Measurements from ENCODE around the gene SEC11A. TPM values are rescaled to one million over a fixed set of nuclear protein-coding genes. Genes with fewer than 3 reads are reported as not detected.
"Not testable (repeated sequence)": the region's sequence is repeated elsewhere in the genome, so short reads cannot be mapped to it uniquely, and the experiment has no call there.

SEC11A gene
- total RNA-seq, 2 experiments from 2014 or later, result 44.1 to 47.0 TPM

GRCh38 chr15:84752700-84753099 lies 36.8 kb upstream of the SEC11A start:
- no peak for ATAC-seq (ENCODE audit: poor library complexity)

GRCh38 chr15:84752195-84752594 lies 36.3 kb upstream of the SEC11A start:
- H3K36me3 ChIP-seq (ENCODE audit: insufficient read depth, low read length), result peaks cover 14% of the 10 kb centered on the region
- Mint-ChIP-seq H3K9me3 (no peaks in the 10 kb centered on the region), H3K27ac (peak overlapping the region; percentile 25), H3K4me3 (peak overlapping the region; percentile 57), H3K27me3 (no peaks in the 10 kb centered on the region), H3K4me1 (ENCODE audit: low read depth) (peaks cover 72% of the 10 kb centered on the region), H3K36me3 (ENCODE audit: low read depth) (peaks cover 43% of the 10 kb centered on the region)
- H3K4me1 ChIP-seq (ENCODE audit: insufficient read depth, low read length), result peaks cover 63% of the 10 kb centered on the region
- intact Hi-C loops (cut with DNase I, micrococcal nuclease), result no loop called here
- ATAC-seq (ENCODE audit: poor library complexity), result no peak
- POLR2A ChIA-PET, result interaction anchor here (0.8 to 13.4 kb wide), 4 partner anchors 28 to 98 kb away, joined by 3 to 311 read pairs (median 5); partner anchors contain the start of genes NMB, SEC11A and WDR73
- no peak overlapping the region for H3K27ac ChIP-seq (ENCODE audit: low read depth in 1 of 2, low read length in 2 of 2)
- CTCF ChIA-PET, result interaction anchor here (0.8 to 1.1 kb wide), 3 partner anchors 12 to 36 kb away, joined by 3 to 5 read pairs (median 3); no protein-coding TSS in a partner anchor
- H3K9me3 ChIP-seq (ENCODE audit: control insufficient read depth in 1 of 2, insufficient read depth in 1 of 2, low read length in 2 of 2), result no peaks in the 10 kb centered on the region
- no peak overlapping the region for H3K4me3 ChIP-seq (ENCODE audit: low read length)
- TF ChIP-seq CTCF (IDR thresholded peaks at IDR 0.05), result no peak
- DNase-seq, result no peak
- H3K27me3 ChIP-seq (ENCODE audit: control insufficient read depth in 1 of 2, insufficient read depth in 2 of 2, low read length in 2 of 2), result no peaks in the 10 kb centered on the region

More at GRCh38 chr15:84752700-84753099, 36.8 kb upstream of the SEC11A start:
- Histone ChIP-seq H3K27me3 (ENCODE audit: control insufficient read depth in 1 of 2, insufficient read depth in 2 of 2, low read length in 2 of 2) (no peaks in the 10 kb centered on the region), H3K9me3 (ENCODE audit: control insufficient read depth in 1 of 2, insufficient read depth in 1 of 2, low read length in 2 of 2) (no peaks in the 10 kb centered on the region), H3K4me3 (ENCODE audit: low read length) (no peak overlapping the region), H3K36me3 (ENCODE audit: insufficient read depth, low read length) (peaks cover 17% of the 10 kb centered on the region), H3K27ac (ENCODE audit: low read depth in 1 of 2, low read length in 2 of 2) (no peak overlapping the region), H3K4me1 (ENCODE audit: insufficient read depth, low read length) (peaks cover 62% of the 10 kb centered on the region)
- no peak for DNase-seq
- POLR2A ChIA-PET, result interaction anchor here (0.8 to 13.4 kb wide), 4 partner anchors 28 to 99 kb away, joined by 3 to 311 read pairs (median 5); partner anchors contain the start of genes NMB, SEC11A and WDR73
- no peaks in the 10 kb centered on the region for H3K9me3 Mint-ChIP-seq
- peaks cover 39% of the 10 kb centered on the region for H3K36me3 Mint-ChIP-seq (ENCODE audit: low read depth)
- H3K4me1 Mint-ChIP-seq (ENCODE audit: low read depth), result peaks cover 67% of the 10 kb centered on the region
- peak overlapping the region; percentile 2 for H3K4me3 Mint-ChIP-seq
- no peak for TF ChIP-seq CTCF (IDR thresholded peaks at IDR 0.05)
- intact Hi-C loops (cut with DNase I, micrococcal nuclease), result no loop called here
- H3K27me3 Mint-ChIP-seq, result no peaks in the 10 kb centered on the region
- CTCF ChIA-PET, result no interaction called here
- H3K27ac Mint-ChIP-seq, result peak overlapping the region; percentile 25

GRCh38 chr15:84751721-84752120 lies 35.8 kb upstream of the SEC11A start:
- CTCF ChIA-PET, result interaction anchor here (0.8 to 1.1 kb wide), 3 partner anchors 12 to 35 kb away, joined by 3 to 5 read pairs (median 3); no protein-coding TSS in a partner anchor
- Mint-ChIP-seq H3K4me1 (ENCODE audit: low read depth) (peaks cover 74% of the 10 kb centered on the region), H3K27ac (peak overlapping the region; percentile 25), H3K4me3 (peak overlapping the region; percentile 57), H3K36me3 (ENCODE audit: low read depth) (peaks cover 43% of the 10 kb centered on the region)
- ATAC-seq (ENCODE audit: poor library complexity); H3K27me3 Mint-ChIP-seq; H3K9me3 ChIP-seq (ENCODE audit: control insufficient read depth in 1 of 2, insufficient read depth in 1 of 2, low read length in 2 of 2); intact Hi-C loops (cut with DNase I, micrococcal nuclease); DNase-seq; H3K27me3 ChIP-seq (ENCODE audit: control insufficient read depth in 1 of 2, insufficient read depth in 2 of 2, low read length in 2 of 2); H3K27ac ChIP-seq (ENCODE audit: low read depth in 1 of 2, low read length in 2 of 2); H3K4me3 ChIP-seq (ENCODE audit: low read length); H3K9me3 Mint-ChIP-seq: not testable (repeated sequence)
- POLR2A ChIA-PET, result interaction anchor here (0.8 to 13.4 kb wide), 3 partner anchors 27 to 93 kb away, joined by 3 to 311 read pairs (median 5); partner anchors contain the start of genes NMB and SEC11A
- Histone ChIP-seq H3K36me3 (ENCODE audit: insufficient read depth, low read length) (peaks cover 12% of the 10 kb centered on the region), H3K4me1 (ENCODE audit: insufficient read depth, low read length) (peaks cover 65% of the 10 kb centered on the region)
